ENCODE measurements around the gene SNX10.

Gene SNX10

DNA sequence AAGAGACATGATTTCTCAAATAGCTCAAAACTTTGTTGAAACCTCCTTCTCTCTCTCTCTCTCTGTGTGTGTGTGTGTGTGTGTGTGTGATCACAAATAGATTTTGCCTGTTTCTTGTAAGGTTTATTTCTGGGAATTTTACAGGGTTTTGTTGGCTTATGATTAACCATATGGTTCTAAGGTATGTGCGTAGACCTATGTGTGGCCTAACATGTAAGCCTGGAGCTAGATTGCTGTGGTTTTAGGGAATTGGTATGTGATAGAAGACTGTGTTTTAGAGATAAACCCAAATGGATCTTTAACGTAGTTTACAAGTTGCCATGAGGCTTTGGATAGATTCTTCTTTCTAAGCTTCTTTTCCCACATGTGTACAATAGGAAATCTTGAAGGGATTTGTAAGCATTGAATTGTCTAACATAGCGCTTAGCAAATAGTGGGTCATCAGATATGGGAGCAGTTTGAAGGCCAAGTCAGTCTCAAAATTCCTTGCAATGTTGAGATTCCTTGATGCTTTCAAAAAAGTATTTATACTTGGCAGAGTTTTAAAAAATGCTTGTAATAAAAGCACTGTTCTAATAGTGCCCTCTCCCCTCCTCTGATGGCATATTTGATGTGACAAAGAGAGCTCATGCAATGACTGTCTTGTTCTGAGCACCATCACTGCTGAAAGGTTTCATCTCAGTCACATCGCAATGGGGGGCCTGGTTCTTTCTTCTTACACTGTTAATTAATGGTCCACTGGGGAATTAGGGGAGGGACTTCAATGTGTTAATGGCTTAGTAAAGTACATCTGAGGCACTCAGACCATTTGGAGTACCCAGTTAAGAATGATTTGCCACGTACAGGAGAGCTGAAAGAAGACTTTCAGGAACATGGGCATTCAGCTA, 118.2 kb downstream of the SNX10 start:
- DNase-seq: no peak

DNA sequence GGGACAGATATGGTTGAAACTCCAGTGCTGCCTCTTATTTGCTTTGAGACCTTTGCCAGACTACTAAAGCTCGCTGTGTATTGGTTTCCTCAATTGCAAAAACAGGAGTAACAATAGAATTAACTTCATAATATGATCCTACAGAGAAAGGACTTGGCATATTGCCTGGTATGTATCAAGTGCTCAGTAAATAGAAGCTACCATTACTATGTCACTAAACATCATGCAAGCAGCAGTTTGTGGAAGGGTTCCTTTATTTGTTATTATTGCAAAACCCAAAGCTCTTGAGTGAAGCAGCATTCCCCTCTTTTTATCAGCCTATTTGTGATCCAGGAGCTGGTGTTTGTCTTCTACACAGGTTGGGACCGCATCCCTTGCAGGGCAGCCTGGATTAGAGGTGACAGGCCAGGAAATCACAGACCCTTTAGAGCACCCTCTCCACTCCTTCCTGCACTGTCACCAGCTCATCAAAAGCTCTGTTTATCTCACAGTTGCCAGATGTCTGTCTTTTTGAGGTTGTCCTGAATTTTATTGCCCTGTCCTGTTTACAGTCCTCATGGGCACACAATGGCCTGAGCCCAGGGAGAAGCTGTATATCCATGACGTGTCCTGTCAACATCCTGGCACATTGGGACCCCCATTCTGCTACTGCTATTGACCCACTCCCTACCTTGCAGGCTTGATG, 121.5 kb downstream of the SNX10 start:
- DNase-seq: no peak

DNA sequence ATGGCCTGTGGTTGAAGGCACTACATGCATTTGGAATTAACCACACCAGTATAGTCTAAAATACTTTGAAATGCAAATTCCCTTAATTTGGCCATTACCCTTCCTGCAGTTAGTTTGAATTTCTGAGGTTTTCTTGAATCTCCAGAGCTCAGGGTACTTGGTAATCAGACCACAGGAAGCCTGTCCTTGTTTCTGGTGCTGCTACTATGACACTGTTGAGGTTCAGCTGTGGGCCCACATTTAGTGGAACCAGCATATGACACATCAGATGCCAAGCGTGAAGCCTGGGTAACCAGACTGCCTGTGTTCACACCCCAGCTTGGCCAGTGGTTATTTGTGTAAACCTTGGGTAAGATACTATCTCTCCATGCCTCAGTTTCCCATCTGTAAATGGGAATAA, 124.3 kb downstream of the SNX10 start:
- no peak for DNase-seq

DNA sequence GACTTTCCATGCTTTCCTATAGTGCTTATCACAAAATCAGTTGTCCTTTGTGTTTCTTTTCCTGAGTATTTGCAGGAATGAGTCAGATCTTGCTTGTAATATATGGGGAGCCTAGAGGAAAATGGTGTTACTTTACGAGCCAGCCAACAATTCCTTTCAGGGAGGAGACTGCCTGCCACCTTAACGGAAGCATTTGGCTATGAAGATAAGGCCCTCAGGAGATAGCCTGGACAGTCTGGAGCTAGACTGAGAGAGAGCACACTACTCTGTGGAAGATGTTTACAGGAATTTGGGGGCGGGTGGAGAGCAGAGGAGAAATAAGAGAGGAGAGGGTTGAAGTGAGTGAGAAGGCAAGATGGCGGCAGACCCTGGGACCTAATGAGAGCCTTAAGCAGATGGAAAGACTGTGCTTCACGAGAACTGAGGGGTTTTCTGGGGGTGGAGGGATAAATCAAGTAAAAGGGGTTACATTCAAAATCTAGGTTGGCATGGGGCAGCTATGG, 126.3 kb downstream of the SNX10 start:
- DNase-seq: no peak

DNA sequence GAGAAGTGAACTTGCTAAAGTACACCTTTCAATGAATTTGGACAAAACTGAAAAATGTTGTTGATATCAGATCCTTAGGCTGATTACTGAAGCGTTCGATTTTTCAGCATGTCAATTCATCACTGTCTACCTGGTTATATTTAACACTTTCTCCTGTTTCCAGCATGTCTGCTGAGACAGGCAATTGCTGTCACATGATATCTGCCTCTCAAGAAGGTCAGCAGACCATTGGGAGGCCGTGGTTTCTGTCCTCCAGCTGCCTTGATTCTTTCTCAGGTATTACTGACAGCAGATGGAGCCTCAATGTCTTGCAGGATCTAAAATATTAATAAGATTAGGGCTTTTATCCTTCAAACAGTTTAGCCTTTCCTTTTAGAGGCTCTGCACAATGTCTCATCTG, 127.5 kb downstream of the SNX10 start:
- no peak for DNase-seq

DNA sequence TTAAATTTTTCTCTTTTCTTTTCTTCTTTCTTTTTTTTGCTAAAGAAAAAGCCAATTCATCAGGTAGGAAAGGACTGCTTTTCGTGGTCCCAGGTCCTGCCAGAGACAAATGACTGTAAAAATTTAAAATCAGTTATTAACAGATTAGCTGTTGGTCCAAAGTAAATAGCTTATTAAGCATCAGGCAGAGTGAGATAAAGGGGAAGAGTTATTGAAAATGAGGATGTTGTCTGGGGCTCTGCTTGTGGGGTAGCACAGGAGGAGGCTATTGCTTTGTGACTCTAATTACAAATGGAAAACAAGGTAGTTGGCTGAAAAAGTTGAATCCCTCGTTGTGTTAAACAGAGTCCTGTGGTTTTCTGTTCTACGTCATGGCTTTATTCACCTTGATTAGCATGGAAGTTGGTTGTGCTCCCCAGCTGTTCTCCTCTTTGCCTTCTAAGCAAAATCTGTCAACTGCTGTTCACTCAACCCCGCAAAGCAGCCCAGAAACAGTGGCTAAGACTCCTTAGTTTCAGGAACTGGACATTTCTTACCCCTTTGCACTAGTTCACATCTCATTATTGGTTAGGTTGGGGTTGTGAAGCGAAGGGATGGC, 128.9 kb downstream of the SNX10 start:
- DNase-seq: no peak

DNA sequence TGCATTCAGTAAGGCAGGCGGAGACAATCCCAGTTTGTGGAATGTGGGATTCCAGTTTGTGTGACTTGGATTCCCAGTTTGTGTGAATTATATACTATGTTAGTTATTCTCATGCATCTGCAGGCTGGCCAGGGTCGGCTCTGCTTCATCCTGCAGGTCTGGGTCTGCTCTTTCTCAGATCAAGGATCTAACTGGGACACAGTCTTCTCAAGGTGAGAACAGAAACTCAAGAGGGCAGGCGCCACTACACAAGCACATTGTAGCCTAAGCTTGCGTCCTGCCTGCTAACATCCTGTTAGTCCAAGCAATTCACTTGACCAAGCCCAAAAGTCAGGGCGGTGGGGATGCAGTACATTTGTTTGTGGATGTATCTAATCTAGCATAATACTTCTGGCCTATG, 131.1 kb downstream of the SNX10 start:
- DNase-seq: no peak

DNA sequence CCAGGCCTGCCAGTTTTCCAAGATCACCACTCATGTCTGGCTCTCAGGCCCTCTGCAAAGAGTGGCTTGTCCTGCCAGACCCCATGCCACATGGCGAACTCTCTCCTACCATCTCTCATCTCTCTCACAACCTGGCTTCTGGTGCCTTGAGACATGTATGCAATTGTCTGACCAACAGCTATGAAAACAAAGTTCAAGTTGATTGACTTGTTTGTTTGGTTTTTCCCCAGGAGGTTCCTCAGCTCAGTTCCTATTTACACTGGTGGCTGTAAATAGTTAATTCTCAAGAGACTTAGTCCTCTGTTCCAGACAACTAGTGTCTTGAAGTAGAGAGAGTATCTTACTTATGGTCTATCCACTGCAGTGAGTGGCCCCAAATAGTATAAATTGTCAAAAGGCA, 131.8 kb downstream of the SNX10 start:
- no peak for DNase-seq
